ENCODE results near the gene ABCC4. TPM values are rescaled to one million over a fixed set of nuclear protein-coding genes. Genes with fewer than 3 reads are reported as not detected.
A peak's percentile ranks its signal among the peaks of the same experiment; 100 is the strongest.

The ABCC4 gene
- total RNA-seq, 2 donors from 2014 or later, result 21.0 to 27.1 TPM

DNA sequence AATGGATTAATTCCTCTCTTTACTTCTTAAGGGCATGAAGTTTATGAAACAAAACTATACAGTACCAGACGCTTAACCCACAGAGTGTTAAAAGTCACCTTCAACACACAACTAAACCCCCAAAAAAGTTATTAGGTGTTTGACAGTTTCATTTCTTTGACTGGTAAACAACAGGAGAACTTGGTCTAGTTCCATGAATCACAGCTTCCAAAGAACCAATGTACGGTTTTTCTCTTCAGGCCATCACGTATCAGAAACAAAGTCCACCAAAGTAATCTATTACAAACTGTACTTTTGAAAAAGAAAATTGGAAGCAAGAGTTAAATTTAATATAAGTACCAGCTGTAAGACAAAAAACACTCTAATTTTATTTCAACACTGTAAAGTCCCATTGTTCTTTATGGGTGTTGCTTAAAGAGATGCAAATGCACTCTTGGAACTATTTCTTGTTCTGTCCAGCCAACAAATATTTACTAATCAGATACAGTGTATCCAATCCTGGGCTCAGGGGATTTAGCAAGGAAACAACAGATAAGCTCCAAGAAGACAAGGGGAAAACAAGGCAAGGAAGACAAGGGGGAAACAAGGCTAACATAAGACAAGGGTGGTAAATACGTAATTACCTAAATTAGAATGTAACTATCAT is 149.2 kb downstream of the ABCC4 start:
- ATAC-seq, result no peak

DNA sequence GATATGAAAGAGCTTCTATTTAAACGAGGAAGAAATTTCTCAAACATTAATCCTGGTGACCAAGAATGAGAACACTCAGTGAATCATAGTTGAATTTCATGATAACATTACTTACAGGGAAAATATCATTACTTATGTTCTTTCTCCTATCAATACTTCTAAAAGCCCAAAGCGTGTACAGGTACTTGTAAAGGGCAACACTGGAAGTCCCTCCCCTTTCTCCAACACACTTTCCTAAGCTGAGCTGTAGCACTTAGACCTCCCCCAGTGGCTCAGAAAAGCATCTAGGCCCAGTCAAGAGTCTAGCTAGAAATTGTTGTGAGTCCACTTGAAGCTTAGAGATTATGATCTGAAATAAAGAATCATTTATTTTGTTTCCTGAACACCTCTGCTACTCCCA is 150.7 kb downstream of the ABCC4 start:
- intact Hi-C loops (cut with DNase I, micrococcal nuclease), result no loop called here
- ATAC-seq (no peak), DNase-seq (no peak)

More for the DNA sequence above, 149.2 kb downstream of the ABCC4 start:
- intact Hi-C loops (cut with DNase I, micrococcal nuclease), result no loop called here
- DNase-seq, result no peak

DNA sequence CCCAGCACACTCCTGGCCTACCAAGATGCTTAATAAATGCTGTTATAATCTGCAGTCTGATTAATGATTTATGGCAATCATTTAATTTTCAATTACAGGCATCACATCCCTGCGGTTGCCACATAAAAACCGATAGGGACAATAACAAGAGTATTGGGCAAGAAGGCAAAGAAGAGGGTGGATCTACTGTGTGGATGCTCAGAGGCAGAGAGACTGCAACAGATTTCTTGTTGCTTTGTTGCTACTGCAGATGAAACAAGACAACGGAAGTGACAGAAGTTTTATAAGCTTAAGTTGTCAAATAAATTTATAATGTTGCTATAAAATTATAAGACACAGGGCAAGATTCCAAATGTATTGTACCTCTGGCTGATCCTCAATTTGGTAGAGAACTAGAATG is 154.8 kb downstream of the ABCC4 start:
- intact Hi-C loops (cut with DNase I, micrococcal nuclease), result no loop called here
- DNase-seq (no peak), ATAC-seq (no peak)

DNA sequence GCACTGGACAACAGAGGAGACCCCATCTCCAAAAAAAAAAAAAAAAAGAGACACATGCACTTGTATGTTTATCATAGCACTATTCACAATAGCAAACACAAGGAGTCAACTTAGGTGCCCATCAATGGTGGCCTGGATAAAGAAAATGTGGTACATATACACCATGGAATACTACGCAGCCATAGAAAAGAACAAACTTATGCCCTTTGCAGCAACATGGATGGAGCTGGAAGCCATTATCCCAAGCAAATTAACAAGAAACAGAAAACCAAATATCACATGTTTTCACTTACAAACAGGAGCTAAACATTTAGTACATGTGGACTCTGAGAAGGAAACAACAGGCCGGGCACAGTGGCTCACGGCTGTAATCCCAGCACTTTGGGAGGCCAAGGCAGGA is 155.7 kb downstream of the ABCC4 start:
- intact Hi-C loops (cut with DNase I, micrococcal nuclease), result no loop called here
- ATAC-seq (no peak), DNase-seq (no peak)

DNA sequence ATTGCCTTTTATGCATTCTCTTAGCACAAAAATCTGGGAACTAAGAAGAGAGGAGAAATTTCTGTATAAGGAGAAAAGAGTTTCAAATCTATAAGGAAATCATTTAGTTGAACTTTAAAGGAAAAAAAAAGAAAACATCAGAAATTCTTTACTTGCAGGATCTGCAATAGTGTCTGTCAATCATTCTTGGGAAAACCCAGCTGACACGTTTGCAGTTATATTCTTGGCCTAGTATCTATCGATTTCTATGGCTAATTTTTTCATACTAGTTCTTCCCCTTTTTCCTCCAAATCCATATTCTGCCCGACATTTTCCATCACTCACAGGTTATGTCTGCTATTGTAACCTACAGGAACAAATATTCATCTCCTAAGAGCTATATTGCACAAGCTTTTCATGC is 160.7 kb downstream of the ABCC4 start:
- DNase-seq, result no peak

DNA sequence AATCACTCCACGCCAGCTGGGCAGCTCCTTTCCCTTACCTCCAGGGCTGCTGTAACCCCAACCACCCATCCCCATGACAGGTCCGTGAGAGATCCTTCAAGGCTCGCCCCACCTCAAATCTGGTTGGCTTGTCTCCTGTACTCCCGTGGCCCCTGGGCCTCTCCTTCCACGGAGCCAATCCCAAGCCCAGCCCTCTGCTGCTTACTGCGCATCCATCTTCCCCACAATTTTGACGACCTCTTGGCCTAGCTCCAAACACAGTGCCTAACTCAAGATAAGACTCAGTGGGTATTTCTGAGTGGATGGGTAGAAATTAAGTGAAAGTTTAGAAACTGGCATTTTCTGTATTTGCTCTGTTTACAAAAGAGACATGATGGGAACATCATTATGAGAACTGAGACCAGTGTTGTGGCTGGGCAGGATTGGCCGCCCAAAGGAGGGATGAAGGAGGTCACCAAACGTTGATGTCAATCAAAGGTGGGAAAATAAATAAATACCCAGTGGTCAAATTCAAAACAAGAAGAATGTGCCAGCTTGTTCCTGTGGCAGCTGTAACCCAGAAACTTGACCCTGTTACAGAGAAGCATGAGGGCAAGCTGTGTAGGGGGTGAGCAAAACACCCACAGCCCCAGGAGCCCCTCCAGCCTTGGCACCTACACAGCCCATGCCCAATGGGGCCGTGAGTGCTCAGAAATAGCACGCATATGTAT is 162.2 kb downstream of the ABCC4 start:
- DNase-seq (no peak), ATAC-seq (no peak)
- intact Hi-C loops (cut with DNase I, micrococcal nuclease), result no loop called here

More for the DNA sequence above, 160.7 kb downstream of the ABCC4 start:
- no peak for ATAC-seq
- intact Hi-C loops (cut with DNase I, micrococcal nuclease), result no loop called here

DNA sequence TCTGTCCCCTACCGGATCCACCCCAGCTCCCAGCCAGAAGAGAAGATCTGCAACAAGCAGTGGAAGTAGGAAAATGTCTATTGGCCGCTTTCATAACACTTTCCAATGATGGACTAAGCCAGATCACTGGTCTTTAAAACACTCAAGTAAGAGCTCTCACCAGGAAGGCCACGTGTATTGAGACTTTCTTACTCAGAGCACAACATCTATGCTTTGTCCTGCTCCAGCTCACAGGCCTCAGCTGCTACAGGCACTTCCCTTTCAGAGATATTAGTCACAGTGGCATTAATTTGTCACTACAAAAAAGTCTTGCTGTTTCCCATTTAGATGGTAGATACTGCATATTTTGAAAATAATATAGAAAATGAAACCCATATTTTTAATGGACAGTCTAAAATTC is 164.2 kb downstream of the ABCC4 start:
- DNase-seq, result no peak
- ATAC-seq, result no peak

DNA sequence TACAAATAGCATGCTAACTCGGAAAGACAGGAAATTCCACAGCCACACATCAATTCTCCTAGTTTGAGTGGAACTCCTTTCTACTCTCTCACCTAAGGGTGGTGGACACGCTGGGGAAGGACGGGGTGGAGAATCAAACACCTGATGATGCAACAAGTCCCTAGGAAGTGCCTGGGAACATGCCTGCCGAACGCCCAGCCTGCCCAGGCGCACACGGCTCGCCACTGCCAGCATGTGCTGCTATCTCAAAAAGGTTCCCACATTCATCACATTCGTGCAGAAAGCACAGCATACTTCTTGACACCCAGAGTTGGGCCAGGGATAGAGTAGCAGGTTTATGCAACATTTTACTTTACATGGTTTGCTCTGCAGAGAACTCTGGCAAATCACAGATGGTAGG is 164.6 kb downstream of the ABCC4 start:
- intact Hi-C loops (cut with DNase I, micrococcal nuclease), result no loop called here
- ATAC-seq, result no peak

More for the DNA sequence above, 164.2 kb downstream of the ABCC4 start:
- intact Hi-C loops (cut with DNase I, micrococcal nuclease), result no loop called here

DNA sequence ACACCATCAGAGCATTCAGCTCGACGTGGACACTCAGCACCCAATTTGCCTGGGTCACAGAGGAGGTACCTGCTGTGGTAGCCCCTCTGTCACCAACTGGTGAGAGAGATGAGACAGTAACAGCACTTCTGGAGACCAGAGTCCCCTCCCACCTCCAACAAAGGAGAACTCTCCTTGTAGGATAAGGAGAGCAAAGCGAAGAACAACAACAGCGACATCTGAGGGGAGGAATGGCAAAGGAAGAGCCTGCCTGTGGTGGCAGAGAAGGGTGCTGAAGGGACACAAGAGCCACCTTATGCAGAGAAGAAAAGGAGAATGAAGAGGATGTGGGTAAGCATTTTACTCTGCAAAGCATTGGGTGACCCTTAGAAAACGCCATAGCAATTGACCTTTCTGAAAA is 167.8 kb downstream of the ABCC4 start:
- DNase-seq (no peak), ATAC-seq (no peak)
- intact Hi-C loops (cut with DNase I, micrococcal nuclease), result no loop called here

More for the DNA sequence above, 164.6 kb downstream of the ABCC4 start:
- no peak for DNase-seq

DNA sequence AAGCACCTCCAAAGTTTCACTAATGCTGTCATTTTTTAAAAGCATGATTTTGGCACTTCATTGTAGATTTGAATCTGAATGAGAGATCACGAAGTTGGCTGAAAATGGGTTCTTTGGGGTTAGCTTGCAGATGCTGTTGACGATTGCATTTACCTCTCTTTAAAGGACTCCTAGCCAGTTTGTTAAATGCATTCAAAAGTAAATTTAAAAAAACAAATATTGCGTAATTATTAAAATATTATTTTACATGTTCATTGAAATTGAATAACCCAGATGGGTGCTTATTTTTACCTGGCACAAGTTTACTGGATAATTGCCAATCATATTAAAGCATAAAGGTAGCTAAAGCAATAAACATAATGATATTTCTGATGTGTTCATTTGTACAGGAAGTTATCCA is 172.2 kb downstream of the ABCC4 start:
- DNase-seq, result no peak
- ATAC-seq, result no peak
- intact Hi-C loops (cut with DNase I, micrococcal nuclease), result no loop called here

DNA sequence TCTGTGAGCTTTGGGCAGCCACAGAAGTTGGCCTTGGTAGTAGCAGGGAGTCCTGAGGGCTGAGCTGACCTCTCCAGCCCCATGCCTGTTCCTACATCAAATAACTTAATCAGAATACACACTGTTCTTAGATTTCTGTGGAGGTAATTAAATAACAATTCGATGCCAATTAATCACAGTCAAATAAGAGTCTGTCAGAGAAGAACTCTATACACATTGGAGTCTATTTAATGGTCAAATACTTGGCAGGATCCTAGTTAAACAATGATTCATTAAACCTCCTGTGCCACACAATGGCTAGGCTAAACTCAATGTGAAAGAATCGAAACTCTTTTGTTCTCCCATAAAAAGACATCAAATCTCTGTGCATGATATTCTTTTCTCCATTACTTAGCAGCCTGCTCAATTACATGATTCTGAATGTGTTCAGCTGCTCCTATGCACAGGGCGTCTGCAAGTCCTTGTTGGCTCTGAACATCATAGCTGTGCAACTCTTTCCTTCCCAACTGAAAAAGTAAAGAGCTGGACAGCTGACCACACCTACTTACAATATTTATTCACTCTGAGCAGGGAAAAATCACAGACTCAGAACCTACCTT is 173.1 kb downstream of the ABCC4 start:
- DNase-seq (no peak), ATAC-seq (no peak)
- intact Hi-C loops (cut with DNase I, micrococcal nuclease), result no loop called here

DNA sequence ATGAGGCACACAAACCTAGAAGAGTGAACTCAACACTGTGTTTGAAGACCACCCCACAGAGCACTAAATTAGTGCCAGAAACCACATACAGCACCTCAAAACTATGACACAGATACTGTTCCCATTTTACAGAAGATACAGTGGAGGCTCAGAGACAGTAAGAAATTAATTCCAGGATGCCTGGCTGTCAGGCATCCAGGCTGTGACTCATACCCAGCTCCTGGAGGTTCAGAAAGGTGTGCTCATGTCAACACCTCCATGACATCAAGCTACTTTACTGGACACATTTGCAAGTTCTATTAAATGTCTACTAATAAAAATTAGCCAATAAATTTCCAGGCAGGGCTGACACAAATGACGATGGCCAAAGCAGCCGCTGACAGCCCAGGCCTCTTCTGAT is 176.3 kb downstream of the ABCC4 start:
- DNase-seq, result no peak
- ATAC-seq, result no peak
- intact Hi-C loops (cut with DNase I, micrococcal nuclease), result no loop called here

DNA sequence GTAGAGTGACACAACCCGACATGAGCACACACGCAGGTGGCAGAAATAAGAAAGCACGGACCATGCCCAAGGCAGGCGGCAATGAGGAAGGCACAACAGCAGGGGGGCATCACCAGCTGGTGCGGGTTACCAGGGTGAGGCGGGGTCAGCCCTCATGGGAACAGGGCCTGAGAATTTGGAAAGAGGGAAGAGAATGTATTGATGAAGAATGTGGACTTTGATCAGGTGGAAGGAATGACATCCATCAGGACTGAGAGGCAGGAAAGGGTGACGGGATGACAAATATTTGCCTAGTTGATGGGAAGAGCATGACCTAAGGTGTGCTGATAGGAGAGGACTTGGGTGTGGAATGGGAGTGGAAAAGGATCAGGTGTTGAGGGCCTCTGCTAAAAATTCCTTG is 177.5 kb downstream of the ABCC4 start:
- DNase-seq (no peak), ATAC-seq (peak; percentile 70)
- intact Hi-C loops (cut with DNase I, micrococcal nuclease), result no loop called here

DNA sequence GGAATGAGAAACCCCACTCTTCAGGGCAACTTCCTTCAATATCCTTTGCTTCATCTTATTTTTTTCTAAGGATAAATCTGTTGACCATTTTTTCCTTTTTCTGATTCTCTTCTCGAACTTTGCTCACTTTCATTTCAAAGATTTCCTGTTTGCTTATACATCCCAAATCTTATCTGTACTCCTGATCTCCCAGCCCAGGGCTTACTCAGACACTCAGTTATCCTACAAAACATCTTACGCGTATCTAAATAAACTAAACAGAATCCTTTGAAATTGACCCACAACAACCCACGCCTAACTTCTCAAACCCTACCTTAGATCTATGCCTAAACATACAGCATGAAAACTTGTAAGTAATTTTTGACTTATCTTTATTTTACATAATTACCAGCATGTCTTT is 179.2 kb downstream of the ABCC4 start:
- intact Hi-C loops (cut with DNase I, micrococcal nuclease), result no loop called here
- DNase-seq, result no peak
- ATAC-seq, result no peak

DNA sequence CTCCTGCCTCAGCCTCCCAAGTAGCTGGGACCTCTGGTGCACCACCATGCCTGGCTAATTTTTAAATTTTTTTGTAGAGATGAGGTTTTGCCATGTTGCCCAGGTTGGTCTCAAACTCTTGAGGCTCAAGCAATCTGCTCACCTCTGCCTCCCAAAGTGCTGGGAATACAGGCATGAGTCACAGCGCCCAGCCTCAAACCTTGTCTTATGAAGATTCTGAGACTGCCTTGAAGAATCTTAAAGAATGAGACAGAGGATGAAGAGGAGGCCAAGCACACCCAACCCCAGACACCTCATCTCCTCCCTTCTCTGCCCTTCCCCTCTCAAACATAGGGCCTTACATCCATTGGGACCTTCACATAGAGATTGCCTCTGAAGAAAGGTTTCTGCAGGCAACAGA is 179.7 kb downstream of the ABCC4 start:
- no peak for DNase-seq
- intact Hi-C loops (cut with DNase I, micrococcal nuclease), result no loop called here
- ATAC-seq, result no peak

DNA sequence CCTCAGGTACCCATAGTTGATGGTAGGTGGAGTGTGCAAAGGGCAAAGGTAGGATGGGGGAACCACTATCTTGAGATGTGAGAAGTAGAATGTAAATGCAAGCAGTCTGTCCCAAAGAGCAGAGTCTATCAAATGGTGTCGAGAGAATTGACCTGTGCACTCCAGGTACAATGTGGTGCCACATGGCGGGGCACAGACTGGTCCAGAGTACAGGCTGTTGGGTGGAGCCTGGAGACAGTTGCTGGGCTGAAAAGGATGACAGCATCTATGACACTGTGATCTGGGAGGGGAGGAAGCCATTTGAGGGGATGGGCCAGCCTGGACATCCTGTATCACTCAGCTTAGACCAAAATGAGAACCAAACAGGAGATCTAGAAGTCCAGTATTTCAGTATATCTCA is 180.6 kb downstream of the ABCC4 start:
- DNase-seq (no peak), ATAC-seq (peak; percentile 49)
- intact Hi-C loops (cut with DNase I, micrococcal nuclease), result no loop called here

DNA sequence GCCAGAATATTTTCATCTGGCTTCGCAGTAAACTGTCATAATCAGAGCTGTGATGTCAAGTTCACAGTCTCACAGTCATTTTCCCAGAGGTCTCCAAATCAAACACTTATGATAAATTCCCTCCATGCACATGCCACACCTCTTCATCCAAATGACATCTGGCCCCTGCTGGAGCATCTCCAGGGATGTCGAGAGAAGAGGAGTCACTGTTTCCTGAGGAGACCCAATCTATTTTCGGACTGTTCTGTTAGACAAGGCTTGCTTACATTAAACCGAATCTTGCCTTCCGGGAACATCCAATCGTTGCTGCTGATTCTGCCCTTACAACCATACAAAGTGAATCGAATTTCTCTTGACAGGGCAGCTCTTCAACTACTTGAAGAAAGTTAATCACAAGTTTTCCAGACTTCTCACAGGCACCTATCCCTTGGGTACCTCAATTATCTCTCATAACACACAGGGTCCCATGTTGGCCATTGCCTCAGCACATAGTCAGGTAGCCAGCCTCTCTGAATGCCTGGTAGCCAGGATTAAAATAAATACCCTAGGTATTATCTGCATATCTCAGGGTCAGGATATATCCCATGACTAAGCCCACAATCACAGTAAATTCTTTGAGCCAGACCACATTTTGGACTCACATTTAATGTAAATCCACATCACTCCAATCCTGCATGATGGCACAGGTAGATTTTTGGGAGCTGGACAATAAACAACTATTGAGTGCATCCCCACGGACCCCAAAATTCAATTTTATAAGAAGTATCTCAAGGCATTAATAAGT is 182.5 kb downstream of the ABCC4 start:
- intact Hi-C loops (cut with DNase I, micrococcal nuclease), result no loop called here
- ATAC-seq (no peak), DNase-seq (no peak)

DNA sequence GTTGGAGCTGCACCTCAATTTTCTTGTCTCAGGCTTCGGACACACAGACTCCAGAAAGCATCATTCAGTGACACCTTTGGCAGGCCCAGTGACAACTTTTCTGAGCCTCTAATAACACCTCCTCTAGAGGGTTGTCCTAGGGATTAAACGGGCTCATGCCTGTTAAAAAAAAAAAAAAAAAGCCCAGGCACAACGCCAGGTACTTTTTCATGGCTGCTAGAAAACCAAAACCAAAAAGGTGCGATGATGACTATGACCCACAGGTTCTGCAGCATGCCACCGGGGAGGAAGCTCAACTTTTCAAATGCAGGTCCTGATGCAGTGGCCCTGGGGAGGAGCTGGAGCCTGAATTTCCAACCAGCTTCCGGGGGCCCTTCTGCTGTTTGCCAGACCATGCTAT is 184.2 kb downstream of the ABCC4 start:
- ATAC-seq, result no peak
- no peak for DNase-seq
- intact Hi-C loops (cut with DNase I, micrococcal nuclease), result no loop called here

DNA sequence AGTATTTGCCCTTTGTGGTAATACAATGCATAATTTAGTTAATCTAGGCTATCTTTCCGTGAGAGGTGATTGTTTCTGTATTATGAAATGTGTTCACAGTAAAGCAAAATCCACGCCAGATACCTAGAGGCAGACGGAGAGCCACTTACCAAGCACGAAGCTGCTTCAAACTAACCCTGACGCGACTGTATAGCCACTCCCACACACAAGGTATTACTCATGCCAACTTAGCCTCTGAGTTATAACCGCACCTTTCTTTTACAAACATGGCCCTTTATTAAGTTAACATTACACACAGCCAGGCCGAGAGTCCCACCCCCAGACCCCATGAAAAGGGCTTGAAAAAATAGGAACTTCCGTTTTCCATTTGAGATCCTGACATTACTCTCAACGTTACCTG is 185.7 kb downstream of the ABCC4 start:
- intact Hi-C loops (cut with DNase I, micrococcal nuclease), result no loop called here
- DNase-seq, result peak in 1 of 2 donors; percentile 8
- peak; percentile 91 for ATAC-seq

DNA sequence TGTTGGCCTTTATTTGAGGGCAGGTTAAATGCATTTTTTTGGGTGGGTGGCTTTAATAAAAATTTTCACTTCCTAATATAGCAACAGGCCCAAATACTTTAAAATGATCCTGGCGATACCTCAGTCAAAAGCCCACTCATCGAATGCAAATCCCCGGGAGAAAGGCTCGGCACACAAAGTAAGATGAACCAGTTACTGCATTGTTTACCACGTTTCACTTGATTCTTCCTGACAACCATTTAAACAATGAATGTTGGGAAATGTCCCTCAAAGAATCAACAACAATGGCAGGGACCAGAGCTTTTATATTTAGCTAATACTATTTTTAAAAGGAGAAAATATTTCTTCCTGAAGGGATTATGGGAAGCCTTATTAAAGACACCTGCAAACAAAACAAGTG is 187.7 kb downstream of the ABCC4 start:
- ATAC-seq (no peak), DNase-seq (no peak)
- intact Hi-C loops (cut with DNase I, micrococcal nuclease), result no loop called here

All from left colon (tissue), 2 donors.